ENCODE measurements around the gene ACSL5.
"Not testable (repeated sequence)": the region's sequence is repeated elsewhere in the genome, so short reads cannot be mapped to it uniquely, and the experiment has no call there.

Gene ACSL5

DNA sequence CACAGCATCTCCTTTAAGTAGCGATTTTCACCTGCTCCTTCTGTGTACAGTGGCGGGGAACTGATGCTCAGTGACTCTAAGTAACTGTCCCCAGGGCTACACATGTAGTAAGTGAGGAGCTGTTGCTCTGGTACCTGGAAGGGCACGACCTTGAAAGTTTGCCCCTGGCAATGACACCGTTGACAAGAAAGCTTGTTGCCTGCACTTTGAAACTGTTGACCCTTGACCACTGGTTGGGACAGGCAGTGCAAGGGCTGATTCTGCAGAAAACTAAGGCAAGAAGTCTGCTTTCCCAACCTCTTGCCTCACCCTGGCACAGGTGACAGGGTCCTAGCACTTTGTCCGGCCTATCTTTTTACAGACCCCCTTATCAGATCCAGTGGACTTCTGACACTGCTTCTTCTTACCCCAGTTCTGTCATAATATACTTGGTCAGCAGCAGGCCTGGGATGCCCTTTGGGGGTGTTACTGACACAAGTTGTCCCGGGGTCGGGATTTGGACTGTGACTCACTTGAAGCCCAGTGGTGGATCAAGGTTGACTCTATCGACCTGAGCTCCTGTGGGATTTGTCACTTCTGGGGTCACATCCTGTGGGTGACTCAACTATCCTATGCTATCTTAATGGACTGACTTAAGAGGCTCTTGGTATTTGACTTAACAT lies 5.8 kb downstream of the ACSL5 start:
- no peaks in the 10 kb centered on the region for H3K27me3 ChIP-seq (ENCODE audit: insufficient read depth, low read length)
- no peak overlapping the region for H3K27ac ChIP-seq (ENCODE audit: low read depth, low read length)
- peaks cover 3% of the 10 kb centered on the region; the same call in 1 of the 2 replicates for H3K4me1 ChIP-seq (ENCODE audit: insufficient read depth, low read length)

DNA sequence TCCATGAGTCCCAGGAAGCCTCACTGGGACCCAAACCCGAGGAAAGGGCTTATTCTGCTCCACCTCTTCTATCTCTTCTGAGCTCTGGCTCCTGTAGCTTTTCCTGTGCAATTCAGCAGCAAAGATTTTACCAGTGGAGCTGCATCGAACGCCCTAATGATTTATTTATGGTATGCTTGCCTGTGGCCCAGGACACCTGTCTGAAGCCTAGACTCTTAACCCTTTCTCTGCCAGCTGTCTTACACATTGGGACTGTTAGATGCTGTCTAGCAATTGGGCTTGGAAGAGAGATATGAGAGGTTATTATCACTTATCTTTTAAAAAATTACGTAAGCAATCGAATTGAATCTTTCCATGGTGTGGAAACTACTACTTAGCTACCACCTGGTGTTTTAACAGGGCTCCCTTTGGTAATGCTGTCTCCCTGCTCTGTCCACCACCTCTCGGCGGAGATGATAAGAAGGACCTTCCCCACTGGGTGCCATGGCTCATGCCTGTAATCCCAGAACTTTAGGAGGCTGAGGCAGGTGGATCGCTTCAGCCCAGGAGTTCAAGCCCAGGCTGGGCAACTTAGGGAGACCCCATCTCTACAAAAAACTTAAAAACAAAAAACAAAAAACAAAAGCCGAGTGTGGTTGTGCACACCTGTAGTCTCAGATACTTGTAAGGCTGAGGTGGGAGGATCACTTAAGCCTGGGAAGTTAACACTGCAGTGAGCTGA lies 8.8 kb downstream of the ACSL5 start:
- WGBS: 90% methylated on average over 9 of the region's 9 CpGs
- Histone ChIP-seq H3K4me3 (ENCODE audit: low read length) (no peak overlapping the region), H3K4me1 (ENCODE audit: insufficient read depth, low read length) (no peaks in the 10 kb centered on the region)

More for the DNA sequence above, 5.8 kb downstream of the ACSL5 start:
- H3K9me3 ChIP-seq (ENCODE audit: insufficient read depth, low read depth, low read length): no peaks in the 10 kb centered on the region
- H3K9ac ChIP-seq (ENCODE audit: low read depth, low read length): no peak overlapping the region
- no peaks in the 10 kb centered on the region for H3K36me3 ChIP-seq (ENCODE audit: insufficient read depth, low read length)
- no peak overlapping the region for H3K4me3 ChIP-seq (ENCODE audit: low read length)
- 91% methylated on average over 8 of the region's 8 CpGs for WGBS

DNA sequence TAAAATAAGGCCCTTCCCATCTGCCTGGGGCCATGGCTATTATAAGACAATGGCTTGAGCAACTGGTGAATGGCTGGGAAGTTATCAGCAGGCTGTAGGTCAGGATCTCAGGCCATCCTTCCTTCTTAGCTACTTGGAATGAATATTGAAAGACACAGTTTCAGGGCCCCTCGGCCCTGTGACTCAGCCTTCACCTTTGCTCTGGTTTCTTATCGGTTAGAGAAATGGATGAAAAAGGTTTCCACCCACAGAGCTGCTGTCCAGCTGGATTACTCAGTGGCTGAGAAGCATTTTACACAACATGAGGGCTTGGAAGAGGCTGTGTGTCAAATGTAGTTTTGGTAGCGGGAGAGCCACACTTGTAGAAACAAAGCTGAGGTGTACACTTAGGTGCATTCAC lies 9.4 kb downstream of the ACSL5 start:
- WGBS: 78% methylated on average over 3 of the region's 3 CpGs
- H3K9ac ChIP-seq (ENCODE audit: low read depth, low read length): no peak overlapping the region
- no peaks in the 10 kb centered on the region for H3K4me1 ChIP-seq (ENCODE audit: insufficient read depth, low read length)
- H3K36me3 ChIP-seq (ENCODE audit: insufficient read depth, low read length): no peaks in the 10 kb centered on the region
- no peak overlapping the region for H3K4me3 ChIP-seq (ENCODE audit: low read length)
- H3K9me3 ChIP-seq (ENCODE audit: insufficient read depth, low read depth, low read length): no peaks in the 10 kb centered on the region
- H3K27me3 ChIP-seq (ENCODE audit: insufficient read depth, low read length): no peaks in the 10 kb centered on the region
- H3K27ac ChIP-seq (ENCODE audit: low read depth, low read length): no peak overlapping the region

More for the DNA sequence above, 8.8 kb downstream of the ACSL5 start:
- H3K27ac ChIP-seq (ENCODE audit: low read depth, low read length): no peak overlapping the region
- H3K9ac ChIP-seq (ENCODE audit: low read depth, low read length): no peak overlapping the region
- H3K27me3 ChIP-seq (ENCODE audit: insufficient read depth, low read length): no peaks in the 10 kb centered on the region
- H3K36me3 ChIP-seq (ENCODE audit: insufficient read depth, low read length): no peaks in the 10 kb centered on the region
- H3K9me3 ChIP-seq (ENCODE audit: insufficient read depth, low read depth, low read length): no peaks in the 10 kb centered on the region

DNA sequence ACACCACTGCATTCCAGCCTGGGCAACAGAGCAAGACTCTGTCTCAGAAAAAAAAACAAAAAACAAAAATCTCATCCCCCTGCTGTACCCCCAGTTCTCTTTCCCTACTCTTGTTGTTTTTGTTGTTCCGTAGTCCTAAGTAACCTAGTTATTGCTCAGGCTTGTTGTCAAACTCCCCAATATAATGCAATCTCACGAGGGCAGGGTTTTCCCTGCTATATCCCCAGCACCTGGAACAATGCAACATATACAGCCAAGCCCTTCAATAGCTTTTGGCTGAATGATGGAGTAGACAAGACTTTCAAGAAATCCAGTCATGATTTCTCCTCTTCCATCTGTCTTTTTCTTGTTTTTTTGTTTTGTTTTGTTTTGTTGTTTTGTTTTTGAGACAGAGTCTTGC lies 10.2 kb downstream of the ACSL5 start:
- H3K9ac ChIP-seq (ENCODE audit: low read depth, low read length): no peak overlapping the region
- H3K4me3 ChIP-seq (ENCODE audit: low read length): no peak overlapping the region
- H3K27ac ChIP-seq (ENCODE audit: low read depth, low read length): no peak overlapping the region
- H3K9me3 ChIP-seq (ENCODE audit: insufficient read depth, low read depth, low read length): no peaks in the 10 kb centered on the region
- no peaks in the 10 kb centered on the region for H3K36me3 ChIP-seq (ENCODE audit: insufficient read depth, low read length)
- no peaks in the 10 kb centered on the region for H3K4me1 ChIP-seq (ENCODE audit: insufficient read depth, low read length)
- no peaks in the 10 kb centered on the region for H3K27me3 ChIP-seq (ENCODE audit: insufficient read depth, low read length)
- 96% methylated on average over 2 of the region's 2 CpGs for WGBS

DNA sequence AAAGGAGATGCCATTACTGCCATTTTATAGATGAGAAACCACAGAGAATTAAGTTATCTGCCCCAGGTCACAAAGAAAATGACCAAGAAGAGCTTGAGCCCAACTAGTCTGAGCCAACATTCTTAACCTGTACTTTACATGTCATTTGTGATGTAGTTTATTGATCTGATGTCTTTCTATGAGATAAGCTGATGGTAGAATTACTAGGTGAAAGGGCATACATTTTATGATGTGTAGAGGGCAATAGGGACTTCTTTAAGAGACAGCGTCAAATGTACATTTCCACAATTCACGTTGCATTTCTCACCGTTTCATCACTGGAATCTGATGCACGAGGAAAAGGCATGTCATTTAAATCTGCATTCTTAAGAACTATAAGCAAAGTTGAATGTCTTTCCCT lies 11.3 kb downstream of the ACSL5 start:
- WGBS: 95% methylated on average over 4 of the region's 4 CpGs
- Histone ChIP-seq H3K4me1 (ENCODE audit: insufficient read depth, low read length) (no peaks in the 10 kb centered on the region), H3K9ac (ENCODE audit: low read depth, low read length) (no peak overlapping the region), H3K27ac (ENCODE audit: low read depth, low read length) (no peak overlapping the region), H3K4me3 (ENCODE audit: low read length) (no peak overlapping the region), H3K36me3 (ENCODE audit: insufficient read depth, low read length) (no peaks in the 10 kb centered on the region), H3K9me3 (ENCODE audit: insufficient read depth, low read depth, low read length) (no peaks in the 10 kb centered on the region), H3K27me3 (ENCODE audit: insufficient read depth, low read length) (no peaks in the 10 kb centered on the region)

DNA sequence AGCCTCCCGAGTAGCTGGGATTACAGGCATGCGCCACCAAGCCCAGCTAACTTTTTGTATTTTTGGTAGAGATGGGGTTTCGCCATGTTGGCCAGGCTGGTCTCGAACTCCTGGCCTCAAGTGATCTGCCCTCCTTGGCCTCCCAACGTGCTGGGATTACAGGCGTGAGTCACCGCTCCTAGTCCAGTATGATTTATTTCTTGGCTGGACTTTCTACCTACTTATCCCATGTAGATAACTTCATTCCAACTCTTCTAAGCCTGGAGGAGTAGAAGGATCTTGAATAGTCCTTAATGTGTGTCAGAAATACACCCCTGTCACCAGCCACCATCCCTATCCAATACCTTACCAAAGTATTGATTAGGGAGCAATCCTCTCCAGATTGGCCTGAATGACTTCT lies 14.1 kb downstream of the ACSL5 start:
- not testable (repeated sequence) for H3K36me3 ChIP-seq (ENCODE audit: insufficient read depth, low read length); H3K27me3 ChIP-seq (ENCODE audit: insufficient read depth, low read length); H3K9ac ChIP-seq (ENCODE audit: low read depth, low read length); H3K4me1 ChIP-seq (ENCODE audit: insufficient read depth, low read length); H3K27ac ChIP-seq (ENCODE audit: low read depth, low read length); H3K9me3 ChIP-seq (ENCODE audit: insufficient read depth, low read depth, low read length); H3K4me3 ChIP-seq (ENCODE audit: low read length)
- WGBS: 90% methylated on average over 7 of the region's 7 CpGs

DNA sequence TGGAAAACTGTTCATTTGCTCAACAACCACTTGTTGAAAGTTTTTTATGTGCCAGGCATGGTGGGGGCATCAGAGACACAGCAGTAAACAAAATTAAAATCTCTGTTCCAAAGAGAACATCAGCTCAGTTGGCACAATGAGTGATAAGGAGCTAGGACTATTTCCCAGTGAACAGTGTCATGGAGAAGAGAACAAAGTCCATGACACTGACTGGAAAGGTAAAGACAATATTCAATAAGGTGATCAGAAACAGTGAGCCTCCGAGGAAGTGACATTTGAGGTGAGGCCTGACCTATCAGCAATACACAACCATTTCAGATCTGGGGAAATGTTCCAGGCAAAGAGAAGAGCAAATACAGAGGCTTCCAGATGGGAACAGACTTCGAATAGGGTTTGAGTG lies 14.6 kb downstream of the ACSL5 start:
- no peak overlapping the region for H3K27ac ChIP-seq (ENCODE audit: low read depth, low read length)

DNA sequence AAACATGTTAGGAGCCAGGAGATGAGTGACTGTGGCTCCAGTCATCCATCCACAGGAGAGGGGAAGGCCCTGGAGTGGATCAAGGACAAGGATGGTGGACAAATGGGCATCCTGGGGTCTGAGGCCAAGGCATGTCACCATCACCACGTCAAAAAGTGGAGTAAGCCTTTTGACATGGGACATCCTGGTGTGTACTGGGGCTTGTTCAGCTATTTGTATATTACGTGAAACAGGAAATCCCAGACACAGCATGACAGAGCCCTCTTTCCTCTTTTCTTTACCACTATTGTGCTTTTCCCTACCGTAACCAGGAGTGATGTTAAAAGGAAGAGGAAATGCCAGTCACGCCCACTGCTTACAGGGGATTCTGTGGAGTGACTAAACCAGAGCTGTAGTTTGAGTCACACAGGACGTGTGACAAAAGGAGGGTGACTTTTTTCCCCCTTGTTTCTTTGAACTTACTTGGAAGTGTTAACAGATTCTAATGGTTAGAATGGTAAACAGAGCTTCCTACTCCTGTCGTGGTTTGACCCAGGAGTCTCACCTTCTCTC lies 15.4 kb downstream of the ACSL5 start:
- Histone ChIP-seq H3K27ac (ENCODE audit: low read depth, low read length) (peak overlapping the region; percentile 39; the same call in 1 of the 2 replicates), H3K4me1 (ENCODE audit: insufficient read depth, low read length) (no peaks in the 10 kb centered on the region)

More for the DNA sequence above, 14.6 kb downstream of the ACSL5 start:
- Histone ChIP-seq H3K9ac (ENCODE audit: low read depth, low read length) (no peak overlapping the region), H3K4me3 (ENCODE audit: low read length) (no peak overlapping the region), H3K36me3 (ENCODE audit: insufficient read depth, low read length) (no peaks in the 10 kb centered on the region), H3K27me3 (ENCODE audit: insufficient read depth, low read length) (no peaks in the 10 kb centered on the region), H3K4me1 (ENCODE audit: insufficient read depth, low read length) (no peaks in the 10 kb centered on the region), H3K9me3 (ENCODE audit: insufficient read depth, low read depth, low read length) (no peaks in the 10 kb centered on the region)
- WGBS: 100% methylated on average over 1 of the region's 2 CpGs

DNA sequence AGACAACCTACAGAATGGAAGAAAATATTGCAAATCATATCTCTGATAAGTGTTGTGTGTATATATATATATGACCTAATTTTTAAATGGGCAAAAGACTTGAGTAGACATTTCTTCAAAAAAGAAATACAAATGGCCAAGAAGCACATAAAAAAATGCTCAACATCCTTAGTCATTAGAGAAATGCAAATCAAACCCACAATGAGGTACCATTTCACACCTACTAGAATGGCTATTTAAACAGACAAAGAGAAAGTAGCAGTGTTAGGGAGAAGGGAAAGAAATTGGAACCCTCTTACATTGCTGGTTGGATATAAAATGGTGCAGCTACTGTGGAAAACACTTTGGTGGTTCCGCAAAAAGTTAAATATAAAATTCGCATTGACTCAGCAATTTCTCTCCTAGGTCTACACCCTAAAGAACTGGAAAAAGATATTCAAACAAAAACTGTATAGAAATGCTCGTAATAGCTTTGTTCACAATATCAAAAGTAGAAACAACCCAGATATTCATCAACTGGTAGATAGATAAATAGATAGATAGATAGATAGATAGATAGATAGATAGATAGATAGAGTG lies 16.3 kb downstream of the ACSL5 start:
- no CpG with 5 or more reads among the region's 3 CpGs for WGBS
- Histone ChIP-seq H3K36me3 (ENCODE audit: insufficient read depth, low read length) (no peaks in the 10 kb centered on the region), H3K9me3 (ENCODE audit: insufficient read depth, low read depth, low read length) (no peaks in the 10 kb centered on the region), H3K4me1 (ENCODE audit: insufficient read depth, low read length) (no peaks in the 10 kb centered on the region), H3K9ac (ENCODE audit: low read depth, low read length) (no peak overlapping the region), H3K4me3 (ENCODE audit: low read length) (no peak overlapping the region), H3K27me3 (ENCODE audit: insufficient read depth, low read length) (no peaks in the 10 kb centered on the region), H3K27ac (ENCODE audit: low read depth, low read length) (no peak overlapping the region)

More for the DNA sequence above, 15.4 kb downstream of the ACSL5 start:
- WGBS: 40% methylated on average over 5 of the region's 6 CpGs
- no peaks in the 10 kb centered on the region for H3K9me3 ChIP-seq (ENCODE audit: insufficient read depth, low read depth, low read length)
- H3K4me3 ChIP-seq (ENCODE audit: low read length): no peak overlapping the region
- H3K27me3 ChIP-seq (ENCODE audit: insufficient read depth, low read length): no peaks in the 10 kb centered on the region
- H3K9ac ChIP-seq (ENCODE audit: low read depth, low read length): peak overlapping the region; percentile 6; the same call in 1 of the 2 replicates
- H3K36me3 ChIP-seq (ENCODE audit: insufficient read depth, low read length): no peaks in the 10 kb centered on the region

DNA sequence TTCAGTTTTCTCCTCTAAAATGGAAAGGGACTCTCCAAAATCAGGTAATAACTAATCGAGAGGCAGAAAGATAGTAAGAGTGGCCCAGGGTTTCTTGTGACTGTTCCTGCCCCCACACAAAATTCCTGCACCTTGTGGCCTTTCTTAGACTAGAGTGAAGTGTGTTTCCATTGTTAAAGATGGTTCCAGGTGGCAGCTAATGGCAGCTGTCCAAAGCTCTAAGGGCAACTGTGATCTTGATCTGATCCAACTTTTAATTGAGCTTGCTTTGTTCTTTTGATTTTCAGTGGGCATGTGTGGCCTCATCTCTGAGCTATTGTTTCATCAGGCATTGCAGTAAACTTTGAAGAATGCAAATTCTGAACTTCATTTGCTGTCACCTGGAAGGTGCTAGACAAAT lies 19.4 kb downstream of the ACSL5 start:
- no peak overlapping the region for H3K4me3 ChIP-seq (ENCODE audit: low read length)
- H3K9ac ChIP-seq (ENCODE audit: low read depth, low read length): no peak overlapping the region
- no peak overlapping the region for H3K27ac ChIP-seq (ENCODE audit: low read depth, low read length)
- H3K36me3 ChIP-seq (ENCODE audit: insufficient read depth, low read length): no peaks in the 10 kb centered on the region
- no peaks in the 10 kb centered on the region for H3K4me1 ChIP-seq (ENCODE audit: insufficient read depth, low read length)
- no peaks in the 10 kb centered on the region for H3K27me3 ChIP-seq (ENCODE audit: insufficient read depth, low read length)
- whole genome bisulfite sequencing: 100% methylated on average over 1 of the region's 1 CpG
- H3K9me3 ChIP-seq (ENCODE audit: insufficient read depth, low read depth, low read length): no peaks in the 10 kb centered on the region

DNA sequence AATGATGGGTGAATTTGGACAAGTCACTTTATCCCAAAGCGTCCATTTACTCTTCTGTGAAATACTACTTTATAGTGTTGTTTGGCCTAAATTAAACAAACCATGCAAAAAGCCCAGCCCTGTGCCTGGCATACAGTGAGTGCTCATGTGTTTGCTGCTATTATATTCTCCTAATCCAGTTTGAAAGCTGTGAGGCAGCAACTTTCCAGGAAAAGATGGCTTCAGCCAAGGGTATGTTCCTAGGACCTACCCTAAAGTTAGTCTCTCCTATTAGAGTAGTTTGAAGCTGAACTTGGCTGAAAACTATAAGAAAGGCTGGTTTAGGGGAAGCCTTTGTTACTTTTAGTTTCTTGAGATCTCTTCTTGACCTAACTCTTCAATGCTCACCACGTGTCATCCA lies 19.9 kb downstream of the ACSL5 start:
- Histone ChIP-seq H3K36me3 (ENCODE audit: insufficient read depth, low read length) (no peaks in the 10 kb centered on the region), H3K4me1 (ENCODE audit: insufficient read depth, low read length) (no peaks in the 10 kb centered on the region), H3K27me3 (ENCODE audit: insufficient read depth, low read length) (no peaks in the 10 kb centered on the region), H3K4me3 (ENCODE audit: low read length) (no peak overlapping the region), H3K27ac (ENCODE audit: low read depth, low read length) (no peak overlapping the region), H3K9ac (ENCODE audit: low read depth, low read length) (no peak overlapping the region), H3K9me3 (ENCODE audit: insufficient read depth, low read depth, low read length) (no peaks in the 10 kb centered on the region)
- 100% methylated on average over 2 of the region's 2 CpGs for whole genome bisulfite sequencing
